ENCODE data around the gene PAQR8.

Gene PAQR8

DNA sequence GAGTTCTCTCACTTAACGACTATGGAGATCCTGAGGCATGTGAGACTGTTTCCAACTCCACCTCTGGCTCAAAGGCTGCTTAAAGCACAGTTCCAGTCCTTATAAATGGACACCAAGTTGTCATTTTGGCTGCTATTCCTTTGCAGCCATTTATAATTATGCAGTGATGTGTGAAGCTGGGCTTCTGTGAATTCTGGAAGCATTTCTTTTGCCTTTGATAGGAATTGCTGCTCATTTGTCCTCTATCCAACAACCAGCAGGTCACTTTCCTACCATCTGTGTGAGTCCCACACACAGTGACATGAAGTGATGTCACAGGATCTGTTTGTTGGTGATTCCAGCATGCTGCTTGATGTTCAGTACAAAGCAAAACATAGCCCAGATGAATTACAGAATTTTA lies 29.6 kb downstream of the PAQR8 start:
- TF ChIP-seq, protein P1, sequence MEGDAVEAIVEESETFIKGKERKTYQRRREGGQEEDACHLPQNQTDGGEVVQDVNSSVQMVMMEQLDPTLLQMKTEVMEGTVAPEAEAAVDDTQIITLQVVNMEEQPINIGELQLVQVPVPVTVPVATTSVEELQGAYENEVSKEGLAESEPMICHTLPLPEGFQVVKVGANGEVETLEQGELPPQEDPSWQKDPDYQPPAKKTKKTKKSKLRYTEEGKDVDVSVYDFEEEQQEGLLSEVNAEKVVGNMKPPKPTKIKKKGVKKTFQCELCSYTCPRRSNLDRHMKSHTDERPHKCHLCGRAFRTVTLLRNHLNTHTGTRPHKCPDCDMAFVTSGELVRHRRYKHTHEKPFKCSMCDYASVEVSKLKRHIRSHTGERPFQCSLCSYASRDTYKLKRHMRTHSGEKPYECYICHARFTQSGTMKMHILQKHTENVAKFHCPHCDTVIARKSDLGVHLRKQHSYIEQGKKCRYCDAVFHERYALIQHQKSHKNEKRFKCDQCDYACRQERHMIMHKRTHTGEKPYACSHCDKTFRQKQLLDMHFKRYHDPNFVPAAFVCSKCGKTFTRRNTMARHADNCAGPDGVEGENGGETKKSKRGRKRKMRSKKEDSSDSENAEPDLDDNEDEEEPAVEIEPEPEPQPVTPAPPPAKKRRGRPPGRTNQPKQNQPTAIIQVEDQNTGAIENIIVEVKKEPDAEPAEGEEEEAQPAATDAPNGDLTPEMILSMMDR (conservative IDR thresholded peaks at IDR 0.05; ENCODE audit: control insufficient read depth, insufficient read depth, low read depth, low read length), result no peak
- DNase-seq (ENCODE audit: low read depth), result no peak
- H3K4me3 ChIP-seq (ENCODE audit: control insufficient read depth, low read depth, low read length), result no peak overlapping the region

DNA sequence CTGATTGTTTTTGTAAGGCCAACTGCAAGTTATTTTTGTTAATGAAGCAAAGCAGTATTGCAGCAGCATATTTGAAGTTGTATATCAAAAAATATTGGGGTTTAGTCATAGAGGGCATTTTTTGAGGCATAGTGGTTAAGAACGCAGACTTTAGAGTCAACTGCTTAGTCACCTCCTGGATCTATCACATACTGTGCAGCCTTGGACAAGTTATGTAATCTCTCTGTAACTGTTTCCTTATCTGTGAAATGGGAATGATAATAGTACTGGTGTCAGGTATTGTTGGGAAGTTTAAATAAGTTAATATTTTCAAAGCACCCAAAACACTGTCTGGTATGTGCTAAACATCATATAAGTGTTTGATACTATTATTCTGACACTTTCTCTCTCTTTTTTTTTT lies 31.0 kb downstream of the PAQR8 start:
- TF ChIP-seq, protein P1 (conservative IDR thresholded peaks at IDR 0.05; ENCODE audit: control insufficient read depth, insufficient read depth, low read depth, low read length), result no peak
- H3K4me3 ChIP-seq (ENCODE audit: control insufficient read depth, low read depth, low read length), result no peak overlapping the region
- peak; percentile 83 for DNase-seq (ENCODE audit: low read depth)

DNA sequence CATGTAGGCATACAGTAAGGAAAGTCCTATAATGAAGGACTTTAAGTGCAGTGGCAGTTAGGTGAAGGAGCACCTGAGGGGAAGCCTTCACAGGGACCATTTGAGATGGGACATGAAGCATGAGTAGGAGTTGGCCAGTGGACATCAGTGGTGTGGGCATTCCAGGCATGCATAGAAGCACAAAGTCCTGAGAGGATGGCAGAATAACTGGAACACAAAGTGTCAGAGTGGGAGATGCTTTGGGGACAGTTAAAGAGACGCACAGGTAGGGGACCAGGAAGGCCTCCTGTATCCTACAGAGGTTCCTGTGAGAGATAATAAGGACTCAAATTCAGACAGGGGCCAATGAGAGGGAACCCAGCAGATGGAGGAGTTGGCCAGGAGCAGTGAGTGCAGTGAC lies 31.8 kb downstream of the PAQR8 start:
- H3K4me3 ChIP-seq (ENCODE audit: control insufficient read depth, low read depth, low read length), result no peak overlapping the region
- no peak for DNase-seq (ENCODE audit: low read depth)

DNA sequence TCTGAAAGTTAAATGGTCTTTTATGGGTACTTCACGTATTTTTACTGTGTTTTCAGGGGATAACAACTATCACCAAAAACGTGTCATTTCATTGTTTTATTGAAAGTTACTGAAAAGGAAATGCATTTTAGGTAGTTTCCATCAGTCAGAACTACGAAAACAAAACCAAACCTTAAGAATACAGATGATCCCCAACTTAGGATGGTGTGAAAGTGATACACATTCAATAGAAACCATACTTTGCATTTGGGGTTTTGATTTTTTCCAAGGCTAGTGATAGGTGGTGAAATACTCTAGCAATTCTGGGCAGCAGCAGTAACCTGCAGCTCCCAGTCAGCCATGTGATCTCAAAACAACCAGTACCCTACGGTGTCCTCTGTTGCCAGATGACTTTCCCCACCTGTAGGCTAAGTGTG lies 32.3 kb downstream of the PAQR8 start:
- TF ChIP-seq, protein P1 (conservative IDR thresholded peaks at IDR 0.05; ENCODE audit: control insufficient read depth, insufficient read depth, low read depth, low read length), result no peak
- H3K4me3 ChIP-seq (ENCODE audit: control insufficient read depth, low read depth, low read length), result no peak overlapping the region
- DNase-seq (ENCODE audit: low read depth), result no peak

More for the DNA sequence above, 31.8 kb downstream of the PAQR8 start:
- TF ChIP-seq, protein P1 (conservative IDR thresholded peaks at IDR 0.05; ENCODE audit: control insufficient read depth, insufficient read depth, low read depth, low read length), result no peak

DNA sequence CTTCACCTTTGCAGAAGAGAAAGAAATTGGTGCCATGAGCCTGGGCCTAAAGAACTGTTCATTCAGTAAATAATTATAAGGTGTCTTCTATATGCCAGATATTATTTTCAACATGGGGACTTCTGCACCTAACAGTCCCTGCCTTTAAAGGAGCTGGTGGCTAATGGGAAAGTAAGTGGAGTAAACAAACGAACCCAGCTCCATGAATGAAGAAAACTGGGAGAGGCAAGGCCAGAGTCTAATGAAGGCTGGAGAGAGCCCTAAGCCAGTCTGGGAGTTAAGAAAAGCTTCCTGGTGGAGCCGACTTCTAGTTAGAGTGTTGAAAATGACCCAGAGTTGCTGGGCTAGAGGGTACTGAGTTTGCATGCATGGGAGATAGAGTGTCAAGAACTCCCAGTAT lies 34.0 kb downstream of the PAQR8 start:
- TF ChIP-seq, protein P1 (conservative IDR thresholded peaks at IDR 0.05; ENCODE audit: control insufficient read depth, insufficient read depth, low read depth, low read length), result no peak
- no peak overlapping the region for H3K4me3 ChIP-seq (ENCODE audit: control insufficient read depth, low read depth, low read length)
- DNase-seq (ENCODE audit: low read depth), result no peak

DNA sequence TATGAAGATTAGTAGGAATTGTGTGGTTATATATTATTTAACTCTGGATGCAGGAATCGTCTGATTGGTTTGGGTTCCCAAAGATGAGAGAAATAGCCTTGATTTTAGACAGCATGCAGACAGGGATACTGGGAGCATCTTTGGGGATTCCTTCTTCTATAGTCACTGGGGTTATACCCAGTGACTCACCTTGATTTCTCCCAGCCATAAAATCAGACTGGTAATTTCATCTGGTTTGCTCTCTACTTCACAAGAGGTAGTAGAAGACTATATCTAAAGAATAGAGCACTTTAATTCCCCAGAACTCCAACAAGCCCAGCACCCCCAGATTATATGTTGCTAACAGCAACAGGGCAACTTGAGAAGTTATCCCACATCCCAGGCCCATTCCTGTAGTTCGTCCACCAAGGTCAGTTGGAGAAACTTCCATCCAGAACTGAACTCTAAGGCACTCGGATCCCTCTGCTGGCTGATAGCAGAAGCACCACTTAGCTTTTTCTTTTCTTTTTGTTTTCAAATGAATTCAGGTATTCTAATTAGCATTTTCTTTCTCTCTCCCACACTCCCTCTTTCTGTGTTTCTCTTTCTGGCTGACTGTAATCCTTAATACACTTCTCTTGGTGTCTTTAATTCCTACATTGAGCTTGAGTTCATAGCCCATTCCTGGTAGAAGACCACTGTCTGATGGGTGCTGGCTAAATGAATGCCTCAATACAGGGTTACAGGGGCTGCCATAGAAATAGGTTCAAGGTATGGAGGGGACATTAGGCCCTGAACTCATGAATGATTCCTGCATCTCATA lies 37.8 kb downstream of the PAQR8 start:
- no peak overlapping the region for H3K4me3 ChIP-seq (ENCODE audit: control insufficient read depth, low read depth, low read length)
- TF ChIP-seq, protein P1 (conservative IDR thresholded peaks at IDR 0.05; ENCODE audit: control insufficient read depth, insufficient read depth, low read depth, low read length), result peak; percentile 97
- DNase-seq (ENCODE audit: low read depth), result peak; percentile 75

Measured in fibroblast of mammary gland (primary cell).